ENCODE results near the gene METTL26.

METTL26 gene

DNA sequence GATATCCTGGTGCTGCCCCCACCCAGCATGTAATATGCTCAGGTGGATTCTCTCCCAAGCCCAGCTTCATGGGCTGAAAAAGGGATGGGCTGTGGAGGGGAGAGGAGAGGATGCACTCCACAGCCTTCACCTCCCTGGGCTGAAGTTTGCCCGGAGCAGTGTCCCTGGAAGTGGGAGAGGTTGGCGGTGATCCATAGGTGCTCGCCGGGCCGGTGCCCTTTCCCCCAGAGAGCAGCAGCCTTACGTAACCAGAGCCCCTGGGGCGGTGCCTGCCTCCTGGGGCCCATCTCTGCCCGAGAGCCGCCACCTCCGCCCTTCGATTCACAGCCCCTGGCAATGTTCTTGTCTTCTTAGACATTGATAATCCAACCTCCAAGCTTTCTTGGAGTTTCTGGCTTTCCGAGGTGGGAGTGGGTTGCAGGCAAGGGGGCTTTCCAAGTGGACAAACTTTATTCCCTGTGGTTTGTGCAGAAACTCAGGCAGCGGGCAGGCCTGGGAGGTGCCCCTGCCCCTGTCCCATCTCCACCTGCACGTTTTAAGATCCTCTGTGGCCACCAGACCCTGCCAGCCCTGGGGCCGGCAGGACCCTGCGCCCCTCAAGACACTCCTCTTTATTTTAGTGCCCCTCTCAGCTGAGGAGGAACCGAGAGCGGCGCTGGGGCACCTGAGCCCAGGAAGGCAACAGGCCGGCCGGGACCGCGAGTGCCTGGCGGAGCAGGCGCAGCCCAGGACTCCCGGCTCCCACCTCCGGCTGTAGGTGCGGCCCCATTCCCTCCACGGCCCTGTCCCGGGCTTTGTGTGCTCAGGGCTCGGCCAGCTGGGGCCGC is 10.0 kb upstream of the METTL26 start:
- no peak for DNase-seq (ENCODE audit: low read depth in 1 of 2, low spot score in 1 of 2)
- Histone ChIP-seq H3K4me3 (replicated peaks; ENCODE audit: insufficient read depth, low read length) (no peak overlapping the region), H3K27ac (replicated peaks) (no peak overlapping the region), H3K27me3 (ENCODE audit: insufficient read depth, poor library complexity, severe bottlenecking) (no peaks in the 10 kb centered on the region)
- TF ChIP-seq POLR2AphosphoS5 (IDR thresholded peaks at IDR 0.05; ENCODE audit: low read depth) = no peak; the same call in none of the 2 replicates
- TF ChIP-seq GABPA (IDR thresholded peaks at IDR 0.05; ENCODE audit: low read depth) = no peak
- no peak for TF ChIP-seq SPI1 (IDR thresholded peaks at IDR 0.05; ENCODE audit: borderline replicate concordance, low read depth)
- TF ChIP-seq CTCF (IDR thresholded peaks at IDR 0.05; ENCODE audit: insufficient read depth, low read length) = no peak
- TF ChIP-seq, protein P1, sequence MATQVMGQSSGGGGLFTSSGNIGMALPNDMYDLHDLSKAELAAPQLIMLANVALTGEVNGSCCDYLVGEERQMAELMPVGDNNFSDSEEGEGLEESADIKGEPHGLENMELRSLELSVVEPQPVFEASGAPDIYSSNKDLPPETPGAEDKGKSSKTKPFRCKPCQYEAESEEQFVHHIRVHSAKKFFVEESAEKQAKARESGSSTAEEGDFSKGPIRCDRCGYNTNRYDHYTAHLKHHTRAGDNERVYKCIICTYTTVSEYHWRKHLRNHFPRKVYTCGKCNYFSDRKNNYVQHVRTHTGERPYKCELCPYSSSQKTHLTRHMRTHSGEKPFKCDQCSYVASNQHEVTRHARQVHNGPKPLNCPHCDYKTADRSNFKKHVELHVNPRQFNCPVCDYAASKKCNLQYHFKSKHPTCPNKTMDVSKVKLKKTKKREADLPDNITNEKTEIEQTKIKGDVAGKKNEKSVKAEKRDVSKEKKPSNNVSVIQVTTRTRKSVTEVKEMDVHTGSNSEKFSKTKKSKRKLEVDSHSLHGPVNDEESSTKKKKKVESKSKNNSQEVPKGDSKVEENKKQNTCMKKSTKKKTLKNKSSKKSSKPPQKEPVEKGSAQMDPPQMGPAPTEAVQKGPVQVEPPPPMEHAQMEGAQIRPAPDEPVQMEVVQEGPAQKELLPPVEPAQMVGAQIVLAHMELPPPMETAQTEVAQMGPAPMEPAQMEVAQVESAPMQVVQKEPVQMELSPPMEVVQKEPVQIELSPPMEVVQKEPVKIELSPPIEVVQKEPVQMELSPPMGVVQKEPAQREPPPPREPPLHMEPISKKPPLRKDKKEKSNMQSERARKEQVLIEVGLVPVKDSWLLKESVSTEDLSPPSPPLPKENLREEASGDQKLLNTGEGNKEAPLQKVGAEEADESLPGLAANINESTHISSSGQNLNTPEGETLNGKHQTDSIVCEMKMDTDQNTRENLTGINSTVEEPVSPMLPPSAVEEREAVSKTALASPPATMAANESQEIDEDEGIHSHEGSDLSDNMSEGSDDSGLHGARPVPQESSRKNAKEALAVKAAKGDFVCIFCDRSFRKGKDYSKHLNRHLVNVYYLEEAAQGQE (IDR thresholded peaks at IDR 0.05; ENCODE audit: insufficient replicate concordance, low read depth) = no peak

DNA sequence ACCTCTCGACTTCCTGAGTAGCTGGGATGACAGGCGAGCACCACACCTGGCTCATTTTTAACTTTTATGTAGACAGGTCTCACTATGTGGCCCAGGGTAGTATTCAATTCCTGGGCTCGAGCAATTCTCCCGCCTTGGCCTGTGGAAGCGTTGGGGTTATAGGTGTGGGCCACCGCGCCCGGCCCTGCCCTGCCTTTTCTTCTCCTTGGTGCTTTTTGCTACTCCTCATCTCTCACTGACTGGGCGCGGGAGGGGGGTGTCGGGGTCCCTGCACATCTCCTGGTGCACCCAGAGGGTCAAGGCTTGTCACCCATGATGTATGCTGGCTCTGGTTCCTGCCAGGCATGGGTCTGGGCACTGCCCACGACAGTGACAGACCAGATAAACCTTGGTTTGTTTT is 8.5 kb upstream of the METTL26 start:
- H3K27me3 ChIP-seq (ENCODE audit: insufficient read depth, poor library complexity, severe bottlenecking) = no peaks in the 10 kb centered on the region
- DNase-seq (ENCODE audit: low read depth in 1 of 2, low spot score in 1 of 2) = no peak
- no peak overlapping the region for H3K4me3 ChIP-seq (replicated peaks; ENCODE audit: insufficient read depth, low read length)
- TF ChIP-seq, protein P1 (IDR thresholded peaks at IDR 0.05; ENCODE audit: insufficient replicate concordance, low read depth) = no peak
- TF ChIP-seq POLR2AphosphoS5 (IDR thresholded peaks at IDR 0.05; ENCODE audit: low read depth) (no peak), GABPA (IDR thresholded peaks at IDR 0.05; ENCODE audit: low read depth) (no peak), SPI1 (IDR thresholded peaks at IDR 0.05; ENCODE audit: borderline replicate concordance, low read depth) (no peak), CTCF (IDR thresholded peaks at IDR 0.05; ENCODE audit: insufficient read depth, low read length) (no peak)
- H3K27ac ChIP-seq (replicated peaks) = no peak overlapping the region

DNA sequence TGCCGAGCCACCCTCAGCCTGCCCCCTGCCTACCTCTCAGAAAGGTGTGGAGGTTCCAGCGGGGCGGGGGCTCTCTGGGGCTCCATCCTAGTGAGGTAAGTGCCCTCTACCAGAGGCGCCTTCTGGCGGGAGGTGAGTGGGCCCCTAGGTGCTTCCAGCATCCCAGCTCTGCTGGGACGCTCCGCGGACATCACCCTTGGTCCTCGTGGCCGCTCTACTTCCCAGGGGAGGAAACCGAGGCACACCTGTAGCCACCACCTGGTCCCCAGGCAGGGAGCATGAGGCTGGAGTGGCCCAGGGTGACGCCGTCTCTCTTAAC is 6.9 kb upstream of the METTL26 start:
- TF ChIP-seq CTCF (IDR thresholded peaks at IDR 0.05; ENCODE audit: insufficient read depth, low read length) = no peak
- no peak for TF ChIP-seq POLR2AphosphoS5 (IDR thresholded peaks at IDR 0.05; ENCODE audit: low read depth)
- TF ChIP-seq GABPA (IDR thresholded peaks at IDR 0.05; ENCODE audit: low read depth) = no peak
- TF ChIP-seq SPI1 (IDR thresholded peaks at IDR 0.05; ENCODE audit: borderline replicate concordance, low read depth) = no peak
- TF ChIP-seq, protein P1 (IDR thresholded peaks at IDR 0.05; ENCODE audit: insufficient replicate concordance, low read depth) = no peak
- Histone ChIP-seq H3K27ac (replicated peaks) (peak overlapping the region; percentile 93), H3K27me3 (ENCODE audit: insufficient read depth, poor library complexity, severe bottlenecking) (no peaks in the 10 kb centered on the region), H3K4me3 (replicated peaks; ENCODE audit: insufficient read depth, low read length) (peak overlapping the region; percentile 68)
- DNase-seq (ENCODE audit: low read depth in 1 of 2, low spot score in 1 of 2) = no peak
